Prostate gland (tissue), 2 donors: ENCODE results near the gene HSPA9. TPM values are rescaled to one million over a fixed set of nuclear protein-coding genes. Genes with fewer than 3 reads are reported as not detected.
"Not testable (repeated sequence)": the region's sequence is repeated elsewhere in the genome, so short reads cannot be mapped to it uniquely, and the experiment has no call there.

ENCODE experiments used
- DNase-seq: peaks from one replicate; pipeline ENCODE4 v3.0.0-alpha.2; 2019; ENCODE audit warnings: low spot score
- H3K27ac ChIP-seq, 2 donors: fragments of 200-600 bp; sonication (generic); 2 replicates each; pipeline ENCODE4 v1.5.1; 2017 to 2019
- H3K27me3 ChIP-seq: fragments of 200-600 bp; sonication (generic); replicated peaks from 2 replicates; pipeline ENCODE4 v1.5.1; 2019; ENCODE audit not compliant: insufficient read depth
- H3K36me3 ChIP-seq, 2 donors: fragments of 200-600 bp; sonication (generic); 1 replicate in 1 of 2; 2 replicates in 1 of 2; pipeline versions ENCODE4 v1.5.1 to v1.8.1; 2017 to 2019
- H3K4me1 ChIP-seq: fragments of 200-600 bp; sonication (generic); replicated peaks from 2 replicates; pipeline ENCODE4 v1.5.1; 2019
- H3K4me3 ChIP-seq, 2 donors: fragments of 200-600 bp; sonication (generic); 2 replicates each; pipeline ENCODE4 v1.5.1; 2017 to 2019
- H3K9me3 ChIP-seq: fragments of 200-600 bp; sonication (generic); 2 replicates; pipeline ENCODE4 v1.5.1; 2017
- CTCF ChIP-seq, 4 experiments: fragments of 200-600 bp in 2 of 4; fragments of 450-650 bp in 2 of 4; sonication (generic) in 2 of 4; IDR thresholded peaks; 1 replicate in 3 of 4; 2 replicates in 1 of 4; pipeline ENCODE4 v1.5.1; 2016 to 2019; ENCODE audit warnings: antibody characterized with exemption in 4 of 4, mild to moderate bottlenecking in 2 of 4, moderate library complexity in 2 of 4
- POLR2A ChIP-seq: fragments of 450-650 bp; IDR thresholded peaks from one replicate; pipeline ENCODE4 v1.6.1; 2016; ENCODE audit warnings: antibody characterized with exemption, mild to moderate bottlenecking
- POLR2AphosphoS5 ChIP-seq: sonication (generic); formaldehyde crosslinking; IDR thresholded peaks from one replicate; pipeline ENCODE4 v1.6.1; 2017; ENCODE audit warnings: antibody characterized with exemption
- WGBS: methylation state at CpG from one replicate; pipeline ENCODE4 v1.1.5; 2018; 5-methylcytosine and 5-hydroxymethylcytosine counted together
- intact Hi-C: fragments of 100-400 bp; cut with DNase I; formaldehyde crosslinking; loops from one replicate; pipeline ENCODE4 v1.14.2; 2022
- total RNA-seq, 2 donors: library from RNA; depleted of rRNA; stranded (reverse); fragments of >200 nt; gene quantifications; one replicate each; pipeline ENCODE4 v1.1.0, GENCODE V29; 2016

Gene HSPA9
- total RNA-seq, 2 donors from 2014 or later, result 273 to 331 TPM

GRCh38 chr5:138520971-138521370 lies 54.2 kb downstream of the HSPA9 start:
- 96% methylated on average over 1 of the region's 1 CpG for WGBS
- intact Hi-C loops, result no loop called here
- no peaks in the 10 kb centered on the region for H3K27me3 ChIP-seq
- no peak overlapping the region for H3K4me3 ChIP-seq
- no peak for DNase-seq
- H3K9me3 ChIP-seq, result no peaks in the 10 kb centered on the region
- peaks cover 0 to 8% of the 10 kb centered on the region in 2 donors for H3K36me3 ChIP-seq
- no peaks in the 10 kb centered on the region for H3K4me1 ChIP-seq
- no peak for TF ChIP-seq POLR2AphosphoS5
- no peak for TF ChIP-seq CTCF (IDR thresholded peaks at IDR 0.05)
- TF ChIP-seq POLR2A, result no peak
- H3K27ac ChIP-seq, result no peak overlapping the region

- no peak for DNase-seq
- intact Hi-C loops, result no loop called here
- H3K27me3 ChIP-seq, result no peaks in the 10 kb centered on the region
- no peak for TF ChIP-seq POLR2A
- no peak for TF ChIP-seq CTCF (IDR thresholded peaks at IDR 0.05)
- TF ChIP-seq POLR2AphosphoS5, result no peak
- no peak overlapping the region for H3K4me3 ChIP-seq
- peak overlapping the region in 1 of 2 donors; percentile 17 for H3K27ac ChIP-seq
- WGBS, result 91% methylated on average over 4 of the region's 4 CpGs
- no peaks in the 10 kb centered on the region for H3K4me1 ChIP-seq
- peaks cover 0 to 8% of the 10 kb centered on the region in 2 donors for H3K36me3 ChIP-seq
- no peaks in the 10 kb centered on the region for H3K9me3 ChIP-seq
Measured at GRCh38 chr5:138517437-138517836, 57.8 kb downstream of the HSPA9 start.

- Histone ChIP-seq H3K27me3 (no peaks in the 10 kb centered on the region), H3K4me3 (no peak overlapping the region), H3K4me1 (no peaks in the 10 kb centered on the region), H3K9me3 (no peaks in the 10 kb centered on the region), H3K36me3 (peaks cover 0 to 8% of the 10 kb centered on the region in 2 donors), H3K27ac (no peak overlapping the region)
- TF ChIP-seq CTCF (IDR thresholded peaks at IDR 0.05) (no peak), POLR2A (no peak), POLR2AphosphoS5 (no peak)
- DNase-seq, result no peak
- intact Hi-C loops, result no loop called here
- WGBS, result 73% methylated on average over 3 of the region's 3 CpGs
Measured at GRCh38 chr5:138515556-138516245, 59.5 kb downstream of the HSPA9 start.

GRCh38 chr5:138514021-138514420 lies 61.2 kb downstream of the HSPA9 start:
- Histone ChIP-seq H3K27me3 (no peaks in the 10 kb centered on the region), H3K27ac (no peak overlapping the region), H3K4me3 (no peak overlapping the region), H3K4me1 (no peaks in the 10 kb centered on the region), H3K36me3 (peaks cover 0 to 8% of the 10 kb centered on the region in 2 donors), H3K9me3 (no peaks in the 10 kb centered on the region)
- DNase-seq, result no peak
- intact Hi-C loops, result no loop called here
- TF ChIP-seq POLR2A, result no peak
- no peak for TF ChIP-seq POLR2AphosphoS5
- TF ChIP-seq CTCF (IDR thresholded peaks at IDR 0.05), result no peak
- WGBS, result 96% methylated on average over 1 of the region's 1 CpG

- Histone ChIP-seq H3K27ac (no peak overlapping the region), H3K4me3 (no peak overlapping the region), H3K36me3 (no peaks in the 10 kb centered on the region), H3K27me3 (no peaks in the 10 kb centered on the region), H3K4me1 (peaks cover 13% of the 10 kb centered on the region), H3K9me3 (no peaks in the 10 kb centered on the region)
- TF ChIP-seq POLR2AphosphoS5 (no peak), POLR2A (no peak), CTCF (IDR thresholded peaks at IDR 0.05) (no peak)
- no peak for DNase-seq
- intact Hi-C loops, result loop anchor here (10.0 kb wide), 1 partner anchor 284 kb away; no protein-coding TSS in a partner anchor
- 58% methylated on average over 3 of the region's 3 CpGs for WGBS
Measured at GRCh38 chr5:138508958-138509357, 66.2 kb downstream of the HSPA9 start.

GRCh38 chr5:138507485-138507884 lies 67.7 kb downstream of the HSPA9 start:
- peaks cover 14% of the 10 kb centered on the region for H3K4me1 ChIP-seq
- 73% methylated on average over 8 of the region's 8 CpGs for WGBS

More at GRCh38 chr5:138507485-138507884, 67.7 kb downstream of the HSPA9 start:
- H3K36me3 ChIP-seq, H3K9me3 ChIP-seq, DNase-seq, H3K4me3 ChIP-seq, H3K27me3 ChIP-seq, H3K27ac ChIP-seq: not testable (repeated sequence)
- intact Hi-C loops, result loop anchor here (10.0 kb wide), 1 partner anchor 283 kb away; no protein-coding TSS in a partner anchor
